Stimulated activated CD8-positive, alpha-beta memory T cell treated with anti-CD3 and anti-CD28 coated beads, Interleukin-12 subunit alpha, Interleukin-12 subunit beta, amount 100 ng/mL, for 24 hours (primary cell): ENCODE results near the gene RAI1.

ENCODE experiments used
- DNase-seq: peaks from one replicate; pipeline ENCODE4 v3.0.0-alpha.2; 2020; ENCODE audit errors: extremely low read depth

The RAI1 gene

GRCh38 chr17:17698371-17698770, 17.1 kb downstream of the RAI1 start:
- DNase-seq = no peak

GRCh38 chr17:17698869-17699351, 17.7 kb downstream of the RAI1 start:
- DNase-seq = no peak

GRCh38 chr17:17699491-17699890, 18.2 kb downstream of the RAI1 start:
- no peak for DNase-seq

- no peak for DNase-seq
Observed at GRCh38 chr17:17700251-17700969, 19.2 kb downstream of the RAI1 start.

GRCh38 chr17:17701112-17701511, 19.9 kb downstream of the RAI1 start:
- no peak for DNase-seq

GRCh38 chr17:17701658-17702057, 20.4 kb downstream of the RAI1 start:
- DNase-seq = no peak

GRCh38 chr17:17702449-17703139, 21.3 kb downstream of the RAI1 start:
- no peak for DNase-seq

GRCh38 chr17:17703140-17703919, 22.1 kb downstream of the RAI1 start:
- DNase-seq = no peak

GRCh38 chr17:17704931-17705330, 23.7 kb downstream of the RAI1 start:
- no peak for DNase-seq

GRCh38 chr17:17706140-17707060, 25.1 kb downstream of the RAI1 start:
- DNase-seq = no peak

GRCh38 chr17:17708295-17708694, 27.0 kb downstream of the RAI1 start:
- DNase-seq = no peak

- no peak for DNase-seq
Observed at GRCh38 chr17:17708816-17709215, 27.6 kb downstream of the RAI1 start.

- no peak for DNase-seq
Observed at GRCh38 chr17:17709815-17710321, 28.6 kb downstream of the RAI1 start.

- DNase-seq = no peak
Observed at GRCh38 chr17:17710355-17710727, 29.1 kb downstream of the RAI1 start.

GRCh38 chr17:17710728-17711541, 29.7 kb downstream of the RAI1 start:
- no peak for DNase-seq

GRCh38 chr17:17711641-17712162, 30.4 kb downstream of the RAI1 start:
- no peak for DNase-seq

GRCh38 chr17:17712268-17712924, 31.1 kb downstream of the RAI1 start:
- no peak for DNase-seq

- no peak for DNase-seq
Observed at GRCh38 chr17:17713839-17714238, 32.6 kb downstream of the RAI1 start.

GRCh38 chr17:17714261-17714866, 33.1 kb downstream of the RAI1 start:
- no peak for DNase-seq
